Stomach (tissue), 9 donors: ENCODE measurements around the gene MACROH2A1. TPM values are rescaled to one million over a fixed set of nuclear protein-coding genes. Genes with fewer than 3 reads are reported as not detected.

ENCODE experiments used
- DNase-seq, 2 donors: peaks; one replicate each; pipeline versions ENCODE4 v3.0.0 to v3.0.0-alpha.2; 2013 to 2019
- H3K27ac ChIP-seq, 5 donors: fragments of 200-600 bp in 4 of 5; sonication (generic) in 4 of 5; one replicate each; pipeline ENCODE4 v1.5.1; 2013 to 2019; ENCODE audit warnings: mild to moderate bottlenecking in 1 of 5, moderate library complexity in 1 of 5
- H3K27me3 ChIP-seq, 3 donors: fragments of 200-600 bp; sonication (generic); one replicate each; pipeline ENCODE4 v1.5.1; 2017 to 2019; ENCODE audit warnings: mixed run types in 1 of 3
- H3K36me3 ChIP-seq, 4 donors: fragments of 200-600 bp; sonication (generic); 1 replicate in 3 of 4; 2 replicates in 1 of 4; pipeline ENCODE4 v1.5.1; 2016 to 2019
- H3K4me1 ChIP-seq, 4 donors: fragments of 200-600 bp; sonication (generic); one replicate each; pipeline ENCODE4 v1.5.1; 2016 to 2019
- H3K4me3 ChIP-seq, 4 donors: fragments of 200-600 bp; sonication (generic) in 3 of 4; one replicate each; pipeline ENCODE4 v1.5.1; 2016 to 2019; ENCODE audit warnings: mild to moderate bottlenecking in 1 of 4
- H3K9me3 ChIP-seq, 4 donors: fragments of 200-600 bp; sonication (generic); one replicate each; pipeline ENCODE4 v1.5.1; 2016 to 2019
- CTCF ChIP-seq, 7 experiments: fragments of 450-650 bp in 4 of 7; fragments of 200-600 bp in 3 of 7; sonication (generic) in 3 of 7; IDR thresholded peaks; one replicate each; pipeline ENCODE4 v1.5.1; 2016 to 2019; ENCODE audit warnings: antibody characterized with exemption in 7 of 7, control low read depth in 2 of 7, mild to moderate bottlenecking in 1 of 7
- EP300 ChIP-seq: sonication (generic); formaldehyde crosslinking; IDR thresholded peaks from one replicate; pipeline ENCODE4 v1.6.1; 2017; ENCODE audit warnings: antibody characterized with exemption
- POLR2A ChIP-seq, 4 donors: fragments of 450-650 bp; IDR thresholded peaks; one replicate each; pipeline ENCODE4 v1.6.1; 2016; ENCODE audit warnings: antibody characterized with exemption in 4 of 4, control low read depth in 2 of 4, mild to moderate bottlenecking in 1 of 4, moderate library complexity in 1 of 4
- POLR2AphosphoS5 ChIP-seq, 3 donors: sonication (generic); formaldehyde crosslinking; IDR thresholded peaks; one replicate each; pipeline ENCODE4 v1.6.1; 2016; ENCODE audit warnings: antibody characterized with exemption in 3 of 3
- WGBS, 5 donors: extraction: QIAGEN DNeasy Blood & Tissue Kit in 3 of 5; methylation state at CpG; one replicate each; pipeline versions ENCODE4 v1.1.5 to v1.1.7; 2013 to 2018; 5-methylcytosine and 5-hydroxymethylcytosine counted together
- intact Hi-C: fragments of 100-400 bp; cut with DNase I; formaldehyde crosslinking; loops from one replicate; pipeline ENCODE4 v1.15.1; 2023; ENCODE audit warnings: low total_unique reads
- polyA plus RNA-seq, 3 donors: library from polyadenylated mRNA; stranded (reverse); fragments of 200-250 nt; gene quantifications; one replicate each; pipeline ENCODE4 v1.2.3, GENCODE V29; 2013
- total RNA-seq, 5 donors: library from RNA; depleted of rRNA; stranded (reverse); fragments of >200 nt; gene quantifications; one replicate each; pipeline versions ENCODE4 v1.1.0 to v1.2.3, GENCODE V29; 2014 to 2016
- donor health status: healthy with polysubstance abuse.
- donor health status: Bipolar disorder and iron deficiency.
- donor health status: healthy.

Gene MACROH2A1
- total and polyA plus RNA-seq, 8 donors = 77.1 to 206 (median 150) TPM

GRCh38 chr5:135356522-135357318 lies 42.3 kb downstream of the MACROH2A1 start:
- 47 to 71% (median 63%) methylated on average over 6 of the region's 6 CpGs for whole genome bisulfite sequencing, 5 donors
- Histone ChIP-seq H3K27me3 (no peaks in the 10 kb centered on the region), H3K27ac (peak overlapping the region in 4 of 5 donors; percentile 54 to 75 (median 68)), H3K36me3 (peaks cover 14 to 80% (median 65%) of the 10 kb centered on the region in 4 donors), H3K9me3 (no peaks in the 10 kb centered on the region), H3K4me3 (no peak overlapping the region), H3K4me1 (peaks cover 11 to 46% (median 30%) of the 10 kb centered on the region in 4 donors)
- no peak for TF ChIP-seq CTCF (IDR thresholded peaks at IDR 0.05)
- TF ChIP-seq POLR2AphosphoS5 (IDR thresholded peaks at IDR 0.05) = peak in 2 of 3 donors; percentile 38 to 56
- peak; percentile 47 to 81 for DNase-seq
- intact Hi-C loops = no loop called here

GRCh38 chr5:135355169-135355568 lies 43.9 kb downstream of the MACROH2A1 start:
- Histone ChIP-seq H3K36me3 (peaks cover 16 to 79% (median 62%) of the 10 kb centered on the region in 4 donors), H3K27me3 (no peaks in the 10 kb centered on the region), H3K9me3 (no peaks in the 10 kb centered on the region), H3K4me1 (peaks cover 11 to 46% (median 30%) of the 10 kb centered on the region in 4 donors), H3K4me3 (no peak overlapping the region), H3K27ac (peak overlapping the region in 3 of 5 donors; percentile 71 to 74 (median 71))
- WGBS, 5 donors = 90 to 100% (median 94%) methylated on average over 1 of the region's 1 CpG
- intact Hi-C loops = no loop called here
- no peak for DNase-seq
- no peak for TF ChIP-seq CTCF (IDR thresholded peaks at IDR 0.05)

GRCh38 chr5:135353952-135354721 lies 44.9 kb downstream of the MACROH2A1 start:
- Histone ChIP-seq H3K36me3 (peaks cover 14 to 79% (median 62%) of the 10 kb centered on the region in 4 donors), H3K4me3 (no peak overlapping the region), H3K27me3 (no peaks in the 10 kb centered on the region), H3K9me3 (no peaks in the 10 kb centered on the region), H3K27ac (peak overlapping the region in 4 of 5 donors; percentile 1 to 71 (median 59)), H3K4me1 (peaks cover 11 to 48% (median 30%) of the 10 kb centered on the region in 4 donors)
- intact Hi-C loops = no loop called here
- DNase-seq = peak in 1 of 2 donors; percentile 77
- WGBS, 5 donors = 53 to 80% (median 72%) methylated on average over 4 of the region's 4 CpGs
- TF ChIP-seq CTCF (IDR thresholded peaks at IDR 0.05) (no peak), POLR2A (IDR thresholded peaks at IDR 0.05) (no peak), POLR2AphosphoS5 (IDR thresholded peaks at IDR 0.05) (peak in 1 of 3 donors; percentile 47), EP300 (no peak)

GRCh38 chr5:135350536-135350935 lies 48.5 kb downstream of the MACROH2A1 start:
- TF ChIP-seq POLR2A (IDR thresholded peaks at IDR 0.05) (no peak), CTCF (IDR thresholded peaks at IDR 0.05) (no peak), POLR2AphosphoS5 (IDR thresholded peaks at IDR 0.05) (no peak), EP300 (no peak)
- Histone ChIP-seq H3K36me3 (peaks cover 15 to 84% (median 66%) of the 10 kb centered on the region in 4 donors), H3K27ac (no peak overlapping the region), H3K9me3 (no peaks in the 10 kb centered on the region), H3K4me3 (no peak overlapping the region), H3K27me3 (no peaks in the 10 kb centered on the region), H3K4me1 (peaks cover 3 to 40% (median 18%) of the 10 kb centered on the region in 4 donors)
- DNase-seq = no peak
- WGBS, 5 donors = 91 to 97% (median 94%) methylated on average over 8 to 10 of the region's 10 CpGs
- intact Hi-C loops = no loop called here
